ENCODE results near the gene SH3TC1.

DNA sequence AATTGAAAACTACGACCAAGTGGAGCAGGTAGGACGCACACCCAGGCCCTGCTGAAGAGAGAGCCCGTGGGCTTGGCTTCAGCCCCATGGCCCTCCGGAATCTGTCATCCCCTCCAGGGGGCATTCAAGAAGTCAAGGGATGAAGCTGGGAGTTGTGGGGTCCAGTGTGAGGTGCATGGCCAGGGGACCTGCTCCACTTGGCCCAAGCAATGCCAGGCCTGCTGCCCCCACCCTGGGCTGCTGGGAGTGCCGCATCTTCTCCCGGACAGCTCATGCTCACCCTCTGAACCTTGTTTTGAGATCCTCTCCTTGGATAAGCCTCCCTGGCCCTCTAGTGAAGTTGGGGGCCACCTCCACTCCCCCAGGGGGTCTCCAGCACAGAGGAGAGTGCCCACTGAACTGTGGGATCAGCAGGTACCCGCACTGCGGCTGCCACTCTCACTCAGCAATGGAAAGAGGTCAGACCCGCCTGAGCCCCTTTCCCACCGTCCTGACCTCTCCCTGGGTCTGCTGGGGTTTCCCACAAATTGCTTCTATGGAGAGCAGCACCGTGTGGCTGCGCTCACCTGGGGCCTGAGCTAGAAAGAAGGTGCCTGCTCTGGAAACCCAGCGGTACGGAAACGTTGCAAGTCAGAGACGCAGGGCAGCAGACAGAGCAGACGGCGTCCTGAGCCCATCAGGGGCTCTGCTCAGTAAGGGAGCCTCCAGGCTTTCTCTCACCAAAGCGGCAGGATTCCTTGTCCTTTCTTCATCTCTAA lies 35.5 kb upstream of the SH3TC1 start:
- TF ChIP-seq, protein P1, sequence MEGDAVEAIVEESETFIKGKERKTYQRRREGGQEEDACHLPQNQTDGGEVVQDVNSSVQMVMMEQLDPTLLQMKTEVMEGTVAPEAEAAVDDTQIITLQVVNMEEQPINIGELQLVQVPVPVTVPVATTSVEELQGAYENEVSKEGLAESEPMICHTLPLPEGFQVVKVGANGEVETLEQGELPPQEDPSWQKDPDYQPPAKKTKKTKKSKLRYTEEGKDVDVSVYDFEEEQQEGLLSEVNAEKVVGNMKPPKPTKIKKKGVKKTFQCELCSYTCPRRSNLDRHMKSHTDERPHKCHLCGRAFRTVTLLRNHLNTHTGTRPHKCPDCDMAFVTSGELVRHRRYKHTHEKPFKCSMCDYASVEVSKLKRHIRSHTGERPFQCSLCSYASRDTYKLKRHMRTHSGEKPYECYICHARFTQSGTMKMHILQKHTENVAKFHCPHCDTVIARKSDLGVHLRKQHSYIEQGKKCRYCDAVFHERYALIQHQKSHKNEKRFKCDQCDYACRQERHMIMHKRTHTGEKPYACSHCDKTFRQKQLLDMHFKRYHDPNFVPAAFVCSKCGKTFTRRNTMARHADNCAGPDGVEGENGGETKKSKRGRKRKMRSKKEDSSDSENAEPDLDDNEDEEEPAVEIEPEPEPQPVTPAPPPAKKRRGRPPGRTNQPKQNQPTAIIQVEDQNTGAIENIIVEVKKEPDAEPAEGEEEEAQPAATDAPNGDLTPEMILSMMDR (IDR thresholded peaks at IDR 0.05; ENCODE audit: insufficient read depth, low read depth, low read length), result no peak
- no peak for TF ChIP-seq EZH2 (IDR thresholded peaks at IDR 0.05; ENCODE audit: insufficient read depth, low read length)
